ENCODE results near the gene CTBP2.

Gene CTBP2

GRCh38 chr10:125034675-125035074 is 125.7 kb downstream of the CTBP2 start:
- DNase-seq = no peak

- no peak for DNase-seq
These were observed 127.0 kb downstream of the CTBP2 start for GRCh38 chr10:125033146-125033924.

GRCh38 chr10:125032474-125033020 is 127.8 kb downstream of the CTBP2 start:
- no peak for DNase-seq

- no peak for DNase-seq
These were observed 129.7 kb downstream of the CTBP2 start for GRCh38 chr10:125030567-125031197.

- no peak for DNase-seq
These were observed 130.7 kb downstream of the CTBP2 start for GRCh38 chr10:125029584-125030242.

- no peak for DNase-seq
These were observed 132.2 kb downstream of the CTBP2 start for GRCh38 chr10:125027871-125028869.

- DNase-seq = no peak
These were observed 133.2 kb downstream of the CTBP2 start for GRCh38 chr10:125026974-125027735.

- DNase-seq = no peak
These were observed 134.1 kb downstream of the CTBP2 start for GRCh38 chr10:125026036-125026931.

- no peak for DNase-seq
These were observed 135.0 kb downstream of the CTBP2 start for GRCh38 chr10:125025341-125025740.

GRCh38 chr10:125024497-125025234 is 135.7 kb downstream of the CTBP2 start:
- DNase-seq = no peak

- no peak for DNase-seq
These were observed 136.4 kb downstream of the CTBP2 start for GRCh38 chr10:125023862-125024496.

- no peak for DNase-seq
These were observed 137.1 kb downstream of the CTBP2 start for GRCh38 chr10:125023255-125023654.

GRCh38 chr10:125022671-125023070 is 137.7 kb downstream of the CTBP2 start:
- no peak for DNase-seq

- DNase-seq = no peak
These were observed 138.5 kb downstream of the CTBP2 start for GRCh38 chr10:125021686-125022344.

- no peak for DNase-seq
These were observed 139.5 kb downstream of the CTBP2 start for GRCh38 chr10:125020871-125021270.

GRCh38 chr10:125020386-125020785 is 140.0 kb downstream of the CTBP2 start:
- no peak for DNase-seq

GRCh38 chr10:125018576-125019143 is 141.7 kb downstream of the CTBP2 start:
- no peak for DNase-seq
